SH-SY5Y (cell line): ENCODE data around the gene SPACA7.

Experiments
- GATA2 ChIP-seq: IDR thresholded peaks from 2 replicates; pipeline ENCODE4 v1.6.1; 2011; ENCODE audit warnings: mild to moderate bottlenecking, low read depth, low read length
- GATA3 ChIP-seq: IDR thresholded peaks from 2 replicates; pipeline ENCODE4 v1.6.1; 2011; ENCODE audit warnings: low read depth, mild to moderate bottlenecking, low read length, moderate library complexity

DNA sequence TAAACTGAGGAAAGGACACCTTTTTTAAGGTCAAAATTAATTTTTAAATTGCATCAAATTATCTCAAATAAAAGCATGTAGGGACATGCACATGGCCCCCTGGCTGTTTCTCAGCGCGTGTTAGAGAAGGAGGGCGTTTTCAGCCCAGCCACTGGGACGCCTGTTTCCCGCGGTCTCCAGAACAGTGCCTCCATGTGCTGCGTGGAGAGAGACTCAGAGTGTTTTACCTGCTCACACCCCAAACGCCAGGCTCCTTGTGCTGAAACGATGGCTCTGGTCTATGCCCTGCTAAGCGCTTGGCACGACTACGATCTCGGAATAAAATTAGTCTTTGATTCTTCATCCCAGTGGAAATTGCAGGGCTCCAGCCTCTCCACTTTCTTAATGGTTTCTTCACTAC, 20.0 kb upstream of the SPACA7 start:
- TF ChIP-seq GATA2 (no peak), GATA3 (no peak)
